Bronchial epithelial cell (primary cell): Measurements from ENCODE around the gene ZDHHC24. TPM values are rescaled to one million over a fixed set of nuclear protein-coding genes. Genes with fewer than 3 reads are reported as not detected.
"Not testable (repeated sequence)": the region's sequence is repeated elsewhere in the genome, so short reads cannot be mapped to it uniquely, and the experiment has no call there.

Source experiments
- DNase-seq: peaks from one replicate; pipeline ENCODE4 v3.0.0-alpha.2; 2010; ENCODE audit warnings: low read depth
- FAIRE-seq: peaks from 2 replicates; lab custom pipeline; 2011; peaks lifted over from hg19 to GRCh38; lab: Jason Lieb, UNC
- H3K27me3 ChIP-seq: 2 replicates; pipeline ENCODE4 v1.5.1; 2011; ENCODE audit warnings: low read length; ENCODE audit not compliant: control insufficient read depth, insufficient read depth
- H3K36me3 ChIP-seq: 2 replicates; pipeline ENCODE4 v1.5.1; 2011; ENCODE audit warnings: low read length; ENCODE audit not compliant: control insufficient read depth, insufficient read depth
- H3K4me3 ChIP-seq: 2 replicates; pipeline ENCODE4 v1.5.1; 2011; ENCODE audit warnings: mild to moderate bottlenecking, low read depth, low read length, control low read depth
- CTCF ChIP-seq: IDR thresholded peaks from 2 replicates; pipeline ENCODE4 v1.5.1; 2011; ENCODE audit warnings: mild to moderate bottlenecking, moderate library complexity, low read length, control low read depth, inconsistent platforms; ENCODE audit not compliant: insufficient read depth, severe bottlenecking
- total RNA-seq: library from RNA; depleted of rRNA; stranded (reverse); fragments of >200 nt; gene quantifications from 2 replicates; pipeline ENCODE4 v1.2.1, GENCODE V29; 2014

The ZDHHC24 gene
- total RNA-seq, 1 donor from 2014 or later = 8.4 TPM

GRCh38 chr11:66541892-66542291 is 4.0 kb downstream of the ZDHHC24 start:
- peaks cover 2% of the 10 kb centered on the region for H3K27me3 ChIP-seq
- no peak for FAIRE-seq
- no peak for TF ChIP-seq CTCF
- no peak overlapping the region for H3K4me3 ChIP-seq
- H3K36me3 ChIP-seq = peaks cover 18% of the 10 kb centered on the region
- DNase-seq = no peak

GRCh38 chr11:66540598-66540997 is 5.2 kb downstream of the ZDHHC24 start:
- FAIRE-seq, H3K27me3 ChIP-seq, H3K4me3 ChIP-seq, DNase-seq: not testable (repeated sequence)
- peaks cover 18% of the 10 kb centered on the region for H3K36me3 ChIP-seq

GRCh38 chr11:66539870-66540213 is 6.0 kb downstream of the ZDHHC24 start:
- no peak for DNase-seq
- H3K27me3 ChIP-seq = no peaks in the 10 kb centered on the region
- FAIRE-seq = no peak
- no peak for TF ChIP-seq CTCF
- no peak overlapping the region for H3K4me3 ChIP-seq
- H3K36me3 ChIP-seq = peaks cover 18% of the 10 kb centered on the region

- Histone ChIP-seq H3K27me3 (no peaks in the 10 kb centered on the region), H3K4me3 (no peak overlapping the region), H3K36me3 (peaks cover 18% of the 10 kb centered on the region)
- no peak for TF ChIP-seq CTCF
- no peak for FAIRE-seq
- DNase-seq = no peak
Observed at GRCh38 chr11:66539170-66539869, 6.5 kb downstream of the ZDHHC24 start.

GRCh38 chr11:66532784-66533183 is 13.1 kb downstream of the ZDHHC24 start:
- Histone ChIP-seq H3K4me3 (no peak overlapping the region), H3K27me3 (no peaks in the 10 kb centered on the region), H3K36me3 (peaks cover 3% of the 10 kb centered on the region)
- DNase-seq (no peak), FAIRE-seq (no peak)
- no peak for TF ChIP-seq CTCF

GRCh38 chr11:66531841-66532240 is 14.0 kb downstream of the ZDHHC24 start:
- TF ChIP-seq CTCF = no peak
- Histone ChIP-seq H3K27me3 (no peaks in the 10 kb centered on the region), H3K36me3 (peaks cover 2% of the 10 kb centered on the region), H3K4me3 (no peak overlapping the region)
- FAIRE-seq (no peak), DNase-seq (no peak)
